HEK293 (cell line): ENCODE data around the gene BORCS5.

Experiments
- CTCF ChIA-PET: fragments of 350-600 bp; formaldehyde crosslinking; extraction: SDS; loops from one replicate; lab custom pipeline; 2021; ENCODE audit warnings: antibody characterized with exemption; lab: Yijun Ruan, JAX
- POLR2A ChIA-PET: fragments of 300-600 bp; formaldehyde crosslinking; extraction: SDS; loops from one replicate; lab custom pipeline; 2020; ENCODE audit warnings: antibody characterized with exemption, inconsistent platforms; lab: Yijun Ruan, JAX
- H3K27ac ChIP-seq: fragments of 200-500 bp; sonication (Bioruptor generic); 2 replicates; pipeline ENCODE4 v1.5.1; 2014; ENCODE audit warnings: low read depth, low read length, control low read depth, inconsistent platforms; ENCODE audit errors: extremely low read depth
- H3K36me3 ChIP-seq, 2 experiments: fragments of 200-500 bp in 1 of 2; sonication (Bioruptor generic) in 1 of 2; 1 replicate in 1 of 2; 2 replicates in 1 of 2; pipeline ENCODE4 v1.5.1; 2014 to 2017; ENCODE audit warnings: inconsistent platforms in 2 of 2, low read length in 2 of 2; ENCODE audit not compliant: control insufficient read depth in 2 of 2, insufficient read depth in 1 of 2
- H3K4me1 ChIP-seq: fragments of 200-500 bp; sonication (Bioruptor generic); 2 replicates; pipeline ENCODE4 v1.5.1; 2014; ENCODE audit warnings: mild to moderate bottlenecking, low read length, inconsistent platforms; ENCODE audit not compliant: control insufficient read depth, insufficient read depth
- H3K4me3 ChIP-seq: 2 replicates; pipeline ENCODE4 v1.5.1; 2011; ENCODE audit warnings: low read depth, mild to moderate bottlenecking, control low read depth, low read length, moderate library complexity
- H3K9me3 ChIP-seq: fragments of 200-500 bp; sonication (Bioruptor generic); 2 replicates; pipeline ENCODE4 v1.5.1; 2014; ENCODE audit warnings: low read depth, low read length, inconsistent platforms; ENCODE audit not compliant: control insufficient read depth, insufficient read depth
- GLI2 ChIP-seq: fragments of 450-650 bp; formaldehyde crosslinking; IDR thresholded peaks from 2 replicates; pipeline ENCODE4; 2017; ENCODE audit warnings: missing biosample characterization, missing genetic modification characterization, low read depth, borderline replicate concordance
- KLF8 ChIP-seq: fragments of 450-650 bp; formaldehyde crosslinking; IDR thresholded peaks from 2 replicates; pipeline ENCODE4 v1.5.1; 2016; ENCODE audit warnings: missing biosample characterization, missing genetic modification characterization
- ZNF112 ChIP-seq: fragments of 450-650 bp; formaldehyde crosslinking; IDR thresholded peaks from 2 replicates; pipeline ENCODE4 v1.5.0; 2017; ENCODE audit warnings: missing biosample characterization, missing genetic modification characterization
- ZNF155 ChIP-seq: fragments of 450-650 bp; formaldehyde crosslinking; IDR thresholded peaks from 2 replicates; pipeline ENCODE4 v1.5.1; 2016; ENCODE audit warnings: missing biosample characterization, missing genetic modification characterization
- ZNF211 ChIP-seq: fragments of 450-650 bp; formaldehyde crosslinking; IDR thresholded peaks from 2 replicates; pipeline ENCODE4 v1.5.1; 2016; ENCODE audit warnings: low read depth, missing biosample characterization, missing genetic modification characterization
- ZNF341 ChIP-seq: fragments of 450-650 bp; formaldehyde crosslinking; IDR thresholded peaks from 2 replicates; pipeline ENCODE4; 2016; ENCODE audit warnings: low read depth, missing biosample characterization, missing genetic modification characterization
- ZNF37A ChIP-seq: fragments of 450-650 bp; IDR thresholded peaks from 2 replicates; pipeline ENCODE4 v1.5.1; 2018; ENCODE audit warnings: missing biosample characterization, missing genetic modification characterization
- ZNF521 ChIP-seq: fragments of 450-650 bp; formaldehyde crosslinking; IDR thresholded peaks from 2 replicates; pipeline ENCODE4 v1.5.1; 2017; ENCODE audit warnings: missing biosample characterization, mild to moderate bottlenecking, missing genetic modification characterization
- ZNF658 ChIP-seq: fragments of 450-650 bp; formaldehyde crosslinking; IDR thresholded peaks from 2 replicates; pipeline ENCODE4; 2016; ENCODE audit warnings: missing biosample characterization, missing genetic modification characterization
- ZNF660 ChIP-seq: fragments of 450-650 bp; IDR thresholded peaks from 2 replicates; pipeline ENCODE4 v1.5.1; 2018; ENCODE audit warnings: missing biosample characterization, mild to moderate bottlenecking, missing genetic modification characterization
- TF ChIP-seq, protein P1 (sequence below): fragments of 450-650 bp; formaldehyde crosslinking; IDR thresholded peaks from 2 replicates; pipeline ENCODE4 v1.5.1; 2016; ENCODE audit warnings: missing biosample characterization, missing genetic modification characterization
- TF ChIP-seq, protein P2 (sequence below): fragments of 450-650 bp; formaldehyde crosslinking; IDR thresholded peaks from 2 replicates; pipeline ENCODE4 v1.5.1; 2016; ENCODE audit warnings: missing biosample characterization, missing genetic modification characterization
- TF ChIP-seq, protein P3 (sequence below): fragments of 450-650 bp; formaldehyde crosslinking; IDR thresholded peaks from 2 replicates; pipeline ENCODE4 v1.5.0; 2017; ENCODE audit warnings: missing biosample characterization, missing genetic modification characterization, borderline replicate concordance

BORCS5 gene

DNA sequence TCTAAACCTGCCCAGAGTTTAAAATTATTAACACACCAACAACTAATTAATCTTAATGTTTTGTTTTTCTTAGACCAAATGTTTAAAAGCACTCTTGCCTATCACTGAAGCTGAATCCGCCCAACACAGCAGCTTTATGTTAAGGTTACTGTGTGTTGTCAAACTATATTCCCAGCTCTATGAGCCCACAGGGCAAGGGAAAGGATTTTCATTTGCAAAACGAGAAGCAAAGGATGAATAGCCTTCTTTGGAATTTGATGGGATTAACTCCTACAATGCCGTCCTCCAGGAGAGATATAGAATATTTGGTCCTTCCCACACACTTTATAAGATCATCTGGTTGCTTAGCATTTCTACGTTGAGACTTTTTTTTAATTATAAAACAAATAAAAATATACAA, 162.0 kb downstream of the BORCS5 start:
- peaks cover 10 to 33% of the 10 kb centered on the region in 2 experiments; a peak in 2 of 3 replicates for H3K36me3 ChIP-seq
- no peak overlapping the region for H3K27ac ChIP-seq
- H3K4me1 ChIP-seq: 0 out of 2 replicates have a peak, but pooled peaks cover 6% of the 10 kb centered on the region
- ChIA-PET POLR2A (no interaction called here), CTCF (interaction anchor here (0.6 kb wide), 1 partner anchor 16 kb away, joined by 4 read pairs; no protein-coding TSS in a partner anchor)
- H3K4me3 ChIP-seq: no peak overlapping the region
- no peak for TF ChIP-seq ZNF341 (tag by site-specific recombination)
- no peak for TF ChIP-seq ZNF660 (tag by site-specific recombination)
- TF ChIP-seq ZNF211 (tag by site-specific recombination): no peak
- TF ChIP-seq ZNF521 (tag by site-specific recombination): no peak
- TF ChIP-seq KLF8 (tag by site-specific recombination): no peak
- no peak for TF ChIP-seq ZNF155 (tag by site-specific recombination)
- TF ChIP-seq, protein P1, sequence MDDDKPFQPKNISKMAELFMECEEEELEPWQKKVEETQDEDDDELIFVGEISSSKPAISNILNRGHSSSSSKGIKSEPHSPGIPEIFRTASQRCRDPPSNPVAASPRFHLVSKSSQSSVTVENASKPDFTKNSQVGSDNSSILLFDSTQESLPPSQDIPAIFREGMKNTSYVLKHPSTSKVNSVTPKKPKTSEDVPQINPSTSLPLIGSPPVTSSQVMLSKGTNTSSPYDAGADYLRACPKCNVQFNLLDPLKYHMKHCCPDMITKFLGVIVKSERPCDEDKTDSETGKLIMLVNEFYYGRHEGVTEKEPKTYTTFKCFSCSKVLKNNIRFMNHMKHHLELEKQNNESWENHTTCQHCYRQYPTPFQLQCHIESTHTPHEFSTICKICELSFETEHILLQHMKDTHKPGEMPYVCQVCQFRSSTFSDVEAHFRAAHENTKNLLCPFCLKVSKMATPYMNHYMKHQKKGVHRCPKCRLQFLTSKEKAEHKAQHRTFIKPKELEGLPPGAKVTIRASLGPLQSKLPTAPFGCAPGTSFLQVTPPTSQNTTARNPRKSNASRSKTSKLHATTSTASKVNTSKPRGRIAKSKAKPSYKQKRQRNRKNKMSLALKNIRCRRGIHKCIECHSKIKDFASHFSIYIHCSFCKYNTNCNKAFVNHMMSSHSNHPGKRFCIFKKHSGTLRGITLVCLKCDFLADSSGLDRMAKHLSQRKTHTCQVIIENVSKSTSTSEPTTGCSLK: no peak
- no peak for TF ChIP-seq ZNF658
- no peak for TF ChIP-seq GLI2 (tag by site-specific recombination)
- TF ChIP-seq, protein P2, sequence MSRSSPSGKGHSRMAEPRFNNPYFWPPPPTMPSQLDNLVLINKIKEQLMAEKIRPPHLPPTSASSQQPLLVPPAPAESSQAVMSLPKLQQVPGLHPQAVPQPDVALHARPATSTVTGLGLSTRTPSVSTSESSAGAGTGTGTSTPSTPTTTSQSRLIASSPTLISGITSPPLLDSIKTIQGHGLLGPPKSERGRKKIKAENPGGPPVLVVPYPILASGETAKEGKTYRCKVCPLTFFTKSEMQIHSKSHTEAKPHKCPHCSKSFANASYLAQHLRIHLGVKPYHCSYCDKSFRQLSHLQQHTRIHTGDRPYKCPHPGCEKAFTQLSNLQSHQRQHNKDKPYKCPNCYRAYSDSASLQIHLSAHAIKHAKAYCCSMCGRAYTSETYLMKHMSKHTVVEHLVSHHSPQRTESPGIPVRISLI (tag by site-specific recombination): no peak
- no peak for TF ChIP-seq ZNF37A
- TF ChIP-seq, protein P3, sequence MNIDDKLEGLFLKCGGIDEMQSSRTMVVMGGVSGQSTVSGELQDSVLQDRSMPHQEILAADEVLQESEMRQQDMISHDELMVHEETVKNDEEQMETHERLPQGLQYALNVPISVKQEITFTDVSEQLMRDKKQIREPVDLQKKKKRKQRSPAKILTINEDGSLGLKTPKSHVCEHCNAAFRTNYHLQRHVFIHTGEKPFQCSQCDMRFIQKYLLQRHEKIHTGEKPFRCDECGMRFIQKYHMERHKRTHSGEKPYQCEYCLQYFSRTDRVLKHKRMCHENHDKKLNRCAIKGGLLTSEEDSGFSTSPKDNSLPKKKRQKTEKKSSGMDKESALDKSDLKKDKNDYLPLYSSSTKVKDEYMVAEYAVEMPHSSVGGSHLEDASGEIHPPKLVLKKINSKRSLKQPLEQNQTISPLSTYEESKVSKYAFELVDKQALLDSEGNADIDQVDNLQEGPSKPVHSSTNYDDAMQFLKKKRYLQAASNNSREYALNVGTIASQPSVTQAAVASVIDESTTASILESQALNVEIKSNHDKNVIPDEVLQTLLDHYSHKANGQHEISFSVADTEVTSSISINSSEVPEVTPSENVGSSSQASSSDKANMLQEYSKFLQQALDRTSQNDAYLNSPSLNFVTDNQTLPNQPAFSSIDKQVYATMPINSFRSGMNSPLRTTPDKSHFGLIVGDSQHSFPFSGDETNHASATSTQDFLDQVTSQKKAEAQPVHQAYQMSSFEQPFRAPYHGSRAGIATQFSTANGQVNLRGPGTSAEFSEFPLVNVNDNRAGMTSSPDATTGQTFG (tag by site-specific recombination): no peak
- no peak for TF ChIP-seq ZNF112
- no peaks in the 10 kb centered on the region for H3K9me3 ChIP-seq
